Measurements from ENCODE around the gene KCNA2. TPM values are rescaled to one million over a fixed set of nuclear protein-coding genes. Genes with fewer than 3 reads are reported as not detected.

Gene KCNA2
- total and polyA plus RNA-seq, 7 donors: 0.05 to 1.1 (median 0.40) TPM

DNA sequence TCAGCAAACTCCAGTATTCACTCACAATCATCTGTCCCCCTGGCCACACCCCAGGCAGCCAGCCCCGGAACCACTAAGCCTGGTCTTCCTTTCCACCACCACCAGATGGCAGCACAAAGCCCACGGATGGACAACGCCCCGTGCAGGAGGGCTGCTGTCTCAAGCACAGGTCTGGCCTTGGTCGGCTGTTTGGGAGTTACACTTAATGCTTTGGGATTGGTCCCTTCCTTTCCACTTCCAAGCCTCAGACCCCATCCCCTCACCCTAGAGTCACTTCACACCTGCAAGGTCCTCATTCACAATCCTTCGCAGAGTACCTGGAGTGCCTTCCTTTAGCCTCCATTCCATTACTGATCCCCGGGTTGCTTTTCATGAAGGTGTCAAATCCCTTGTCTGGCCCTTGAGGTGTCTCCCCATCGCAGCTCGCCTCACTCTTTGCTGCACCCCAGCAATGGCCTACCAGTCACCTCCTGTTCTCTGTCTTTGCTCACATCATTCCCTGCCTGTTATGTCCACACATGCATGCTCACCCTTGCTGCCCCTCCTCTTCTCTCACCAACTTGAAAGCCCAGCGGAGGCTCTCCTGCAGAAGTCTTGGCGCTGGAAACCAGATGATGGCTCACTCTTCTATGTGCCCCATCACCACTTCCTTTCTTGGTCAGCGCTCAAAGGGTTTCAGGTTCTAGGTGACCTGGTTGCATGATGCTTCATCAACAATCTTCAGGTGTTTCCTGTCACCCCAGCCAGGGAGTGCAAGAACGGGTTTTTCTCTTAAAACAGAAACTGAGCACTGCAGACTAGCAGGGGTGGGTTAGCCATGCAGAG, 24.9 kb upstream of the KCNA2 start:
- Histone ChIP-seq H3K9me3 (no peaks in the 10 kb centered on the region), H3K4me1 (no peaks in the 10 kb centered on the region), H3K4me3 (no peak overlapping the region), H3K36me3 (ENCODE audit: insufficient read depth in 1 of 2, low read depth in 1 of 2) (no peaks in the 10 kb centered on the region), H3K27ac (no peak overlapping the region), H3K27me3 (ENCODE audit: insufficient read depth in 3 of 3, low read length in 2 of 3) (no peaks in the 10 kb centered on the region)
- 41 to 46% (median 44%) methylated on average over 13 of the region's 13 CpGs for WGBS, 3 donors
- DNase-seq (peak; percentile 69 to 82), ATAC-seq (peak; percentile 68 to 86 (median 80))
- intact Hi-C loops (cut with DNase I): loop anchor here (1.0 to 5.0 kb wide), 3 partner anchors 135 to 152 kb away; no protein-coding TSS in a partner anchor
- peak; percentile 72 for TF ChIP-seq CTCF (IDR thresholded peaks at IDR 0.05)

DNA sequence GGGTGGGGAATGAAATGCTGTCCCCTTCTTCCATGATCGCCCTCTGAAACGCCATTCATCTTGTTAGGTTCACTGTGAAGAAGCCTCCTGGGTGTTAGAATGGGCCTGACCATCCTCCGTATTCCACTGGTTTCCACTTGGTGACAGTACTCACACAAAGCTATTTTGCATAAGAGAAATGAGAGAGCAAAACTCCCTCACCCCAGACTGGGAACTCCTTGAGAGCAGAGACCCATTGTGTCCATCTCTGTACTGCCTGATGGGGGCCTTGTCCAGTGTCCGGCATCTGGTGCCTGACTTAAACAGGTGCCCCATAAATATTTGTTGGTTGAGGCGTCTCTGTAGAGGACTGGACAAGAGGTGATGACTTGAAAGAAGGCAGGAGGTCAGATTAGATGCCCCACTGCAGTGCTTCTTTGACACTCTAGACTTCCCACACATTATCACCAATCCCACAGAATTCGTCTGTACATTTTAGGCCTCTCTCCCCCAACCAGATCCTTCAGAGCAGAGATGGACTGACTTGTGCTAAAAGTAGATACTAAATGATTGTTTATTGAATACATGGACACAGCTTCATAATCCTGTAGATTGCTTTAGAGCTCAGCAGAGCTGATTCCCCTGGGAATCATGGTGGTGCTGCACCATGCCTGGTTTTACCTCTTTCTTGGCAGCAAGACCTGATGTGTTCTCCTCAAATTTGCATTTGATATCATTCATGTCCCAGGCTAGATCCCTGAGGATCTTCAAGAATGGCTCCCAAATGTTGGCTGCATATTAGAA, 22.4 kb upstream of the KCNA2 start:
- no peak overlapping the region for H3K27ac ChIP-seq
- no peak for TF ChIP-seq CTCF (IDR thresholded peaks at IDR 0.05)
- H3K27me3 ChIP-seq (ENCODE audit: insufficient read depth in 3 of 3, low read length in 2 of 3): no peaks in the 10 kb centered on the region
- no peak for ATAC-seq
- WGBS, 3 donors: 79 to 86% (median 82%) methylated on average over 6 of the region's 6 CpGs
- DNase-seq: no peak
- no peak overlapping the region for H3K4me3 ChIP-seq
- no peaks in the 10 kb centered on the region for H3K9me3 ChIP-seq
- intact Hi-C loops (cut with DNase I): no loop called here
- no peaks in the 10 kb centered on the region for H3K36me3 ChIP-seq (ENCODE audit: insufficient read depth in 1 of 2, low read depth in 1 of 2)
- no peaks in the 10 kb centered on the region for H3K4me1 ChIP-seq

DNA sequence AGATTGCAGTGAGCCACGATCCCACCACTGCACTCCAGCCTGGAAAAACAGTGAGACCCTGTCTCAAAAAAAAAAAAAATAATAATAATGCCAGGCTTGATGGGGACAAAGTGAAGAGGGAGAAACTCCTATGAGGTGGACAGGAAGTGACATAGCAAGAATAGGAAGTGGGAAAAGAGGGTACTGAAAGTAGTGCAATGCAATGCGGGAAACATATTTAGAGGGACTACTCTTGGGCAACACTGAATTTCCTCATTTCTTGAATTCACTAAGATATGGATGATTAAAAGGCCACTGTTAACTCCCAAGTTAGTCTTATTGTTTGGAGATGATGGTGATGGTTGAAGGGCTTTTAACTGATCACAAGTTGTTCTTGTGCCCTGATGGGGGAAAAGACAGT, 21.6 kb upstream of the KCNA2 start:
- TF ChIP-seq CTCF (IDR thresholded peaks at IDR 0.05): no peak
- DNase-seq (no peak), ATAC-seq (no peak)
- Histone ChIP-seq H3K4me3 (no peak overlapping the region), H3K27ac (no peak overlapping the region), H3K27me3 (ENCODE audit: insufficient read depth in 3 of 3, low read length in 2 of 3) (no peaks in the 10 kb centered on the region), H3K4me1 (no peaks in the 10 kb centered on the region), H3K9me3 (no peaks in the 10 kb centered on the region), H3K36me3 (ENCODE audit: insufficient read depth in 1 of 2, low read depth in 1 of 2) (no peaks in the 10 kb centered on the region)
- intact Hi-C loops (cut with DNase I): no loop called here
- 59 to 98% (median 94%) methylated on average over 2 of the region's 2 CpGs for WGBS, 3 donors

- H3K36me3 ChIP-seq (ENCODE audit: insufficient read depth in 1 of 2, low read depth in 1 of 2): no peaks in the 10 kb centered on the region
- H3K9me3 ChIP-seq: no peaks in the 10 kb centered on the region
- intact Hi-C loops (cut with DNase I): no loop called here
- TF ChIP-seq CTCF (IDR thresholded peaks at IDR 0.05): no peak
- ATAC-seq (no peak), DNase-seq (no peak)
- no peak overlapping the region for H3K4me3 ChIP-seq
- 71 to 78% (median 72%) methylated on average over 7 of the region's 7 CpGs for WGBS, 3 donors
- no peak overlapping the region for H3K27ac ChIP-seq
- H3K4me1 ChIP-seq: no peaks in the 10 kb centered on the region
- H3K27me3 ChIP-seq (ENCODE audit: insufficient read depth in 3 of 3, low read length in 2 of 3): no peaks in the 10 kb centered on the region
These were observed 20.7 kb upstream of the KCNA2 start for GRCh38 chr1:110626889-110627288.

Data from psoas muscle (tissue), 8 donors.